NB4 (cell line): ENCODE results near the gene PHF14.

Experiments used
- POLR2A ChIP-seq: IDR thresholded peaks from 2 replicates; pipeline ENCODE4 v1.6.1; 2011; ENCODE audit warnings: mild to moderate bottlenecking; ENCODE audit not compliant: insufficient read length; ENCODE audit errors: extremely low read depth
- TF ChIP-seq, protein P1 (sequence below): IDR thresholded peaks from one replicate; pipeline ENCODE4 v1.5.1; 2012; ENCODE audit warnings: low read depth, low read length
- TF ChIP-seq, protein P2 (sequence below): IDR thresholded peaks from 2 replicates; pipeline ENCODE4 v1.6.1; 2011; ENCODE audit warnings: low read depth, low read length

DNA sequence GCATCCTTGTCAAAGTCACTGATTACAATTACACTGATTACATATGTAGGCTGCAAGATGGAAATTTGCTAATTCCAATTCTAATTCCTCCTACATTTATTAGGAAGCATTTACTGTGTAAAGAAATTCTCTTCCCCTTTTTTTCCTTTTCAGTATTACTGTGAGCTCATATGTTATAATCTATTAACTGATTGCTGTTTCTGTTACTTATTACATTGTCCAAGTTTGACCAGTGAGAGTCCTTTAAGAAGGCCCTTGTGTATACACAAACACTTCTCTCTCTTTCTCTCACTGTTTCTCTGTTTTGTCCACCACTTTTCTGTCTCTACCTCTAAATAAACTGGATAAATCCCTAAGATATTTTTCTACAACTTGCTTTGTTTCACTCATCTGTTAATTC lies 31.5 kb downstream of the PHF14 start:
- TF ChIP-seq POLR2A = no peak
- TF ChIP-seq, protein P1, sequence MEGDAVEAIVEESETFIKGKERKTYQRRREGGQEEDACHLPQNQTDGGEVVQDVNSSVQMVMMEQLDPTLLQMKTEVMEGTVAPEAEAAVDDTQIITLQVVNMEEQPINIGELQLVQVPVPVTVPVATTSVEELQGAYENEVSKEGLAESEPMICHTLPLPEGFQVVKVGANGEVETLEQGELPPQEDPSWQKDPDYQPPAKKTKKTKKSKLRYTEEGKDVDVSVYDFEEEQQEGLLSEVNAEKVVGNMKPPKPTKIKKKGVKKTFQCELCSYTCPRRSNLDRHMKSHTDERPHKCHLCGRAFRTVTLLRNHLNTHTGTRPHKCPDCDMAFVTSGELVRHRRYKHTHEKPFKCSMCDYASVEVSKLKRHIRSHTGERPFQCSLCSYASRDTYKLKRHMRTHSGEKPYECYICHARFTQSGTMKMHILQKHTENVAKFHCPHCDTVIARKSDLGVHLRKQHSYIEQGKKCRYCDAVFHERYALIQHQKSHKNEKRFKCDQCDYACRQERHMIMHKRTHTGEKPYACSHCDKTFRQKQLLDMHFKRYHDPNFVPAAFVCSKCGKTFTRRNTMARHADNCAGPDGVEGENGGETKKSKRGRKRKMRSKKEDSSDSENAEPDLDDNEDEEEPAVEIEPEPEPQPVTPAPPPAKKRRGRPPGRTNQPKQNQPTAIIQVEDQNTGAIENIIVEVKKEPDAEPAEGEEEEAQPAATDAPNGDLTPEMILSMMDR = no peak
- TF ChIP-seq, protein P2, sequence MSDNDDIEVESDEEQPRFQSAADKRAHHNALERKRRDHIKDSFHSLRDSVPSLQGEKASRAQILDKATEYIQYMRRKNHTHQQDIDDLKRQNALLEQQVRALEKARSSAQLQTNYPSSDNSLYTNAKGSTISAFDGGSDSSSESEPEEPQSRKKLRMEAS = no peak
